Mesenchymal stem cell (in vitro differentiated cells and primary cell): ENCODE results near the gene CHD9.

Experiments used
- DNase-seq: peaks from one replicate; pipeline ENCODE4 v3.0.0-alpha.2; 2013
- H2AFZ ChIP-seq: one replicate; pipeline ENCODE4 v1.6.1; 2013; ENCODE audit warnings: low read depth, mild to moderate bottlenecking, control low read depth, inconsistent platforms, low read length, moderate library complexity
- H2AK5ac ChIP-seq: 2 replicates; pipeline ENCODE4 v1.6.1; 2013; ENCODE audit warnings: low read length, moderate library complexity, mild to moderate bottlenecking, inconsistent platforms; ENCODE audit not compliant: severe bottlenecking
- H2BK120ac ChIP-seq: one replicate; pipeline ENCODE4 v1.6.1; 2013; ENCODE audit warnings: low read depth, mild to moderate bottlenecking, inconsistent platforms, low read length, moderate library complexity
- H2BK12ac ChIP-seq, 2 experiments: one replicate each; pipeline ENCODE4 v1.6.1; 2013; ENCODE audit warnings: inconsistent platforms in 2 of 2, low read length in 2 of 2, mild to moderate bottlenecking in 2 of 2, moderate library complexity in 2 of 2, control low read depth in 1 of 2
- H2BK15ac ChIP-seq: one replicate; pipeline ENCODE4 v1.6.1; 2013; ENCODE audit warnings: mild to moderate bottlenecking, low read depth, inconsistent platforms; ENCODE audit not compliant: poor library complexity, severe bottlenecking
- H2BK5ac ChIP-seq: 2 replicates; pipeline ENCODE4 v1.6.1; 2013; ENCODE audit warnings: low read depth, mild to moderate bottlenecking, low read length, control low read depth, inconsistent platforms; ENCODE audit not compliant: poor library complexity, severe bottlenecking
- H3K14ac ChIP-seq, 2 experiments: one replicate each; pipeline ENCODE4 v1.6.1; 2013; ENCODE audit warnings: inconsistent platforms in 2 of 2, low read length in 2 of 2, control low read depth in 1 of 2, mild to moderate bottlenecking in 1 of 2, moderate library complexity in 1 of 2
- H3K18ac ChIP-seq, 2 experiments: one replicate each; pipeline ENCODE4 v1.6.1; 2013; ENCODE audit warnings: inconsistent platforms in 2 of 2, low read length in 2 of 2, control low read depth in 1 of 2, low read depth in 1 of 2, mild to moderate bottlenecking in 1 of 2
- H3K23ac ChIP-seq, 2 experiments: one replicate each; pipeline ENCODE4 v1.6.1; 2013; ENCODE audit warnings: inconsistent platforms in 2 of 2, low read length in 2 of 2, mild to moderate bottlenecking in 2 of 2, moderate library complexity in 2 of 2, control low read depth in 1 of 2
- H3K27ac ChIP-seq: 2 replicates; pipeline ENCODE4 v1.5.1; 2013; ENCODE audit warnings: mild to moderate bottlenecking, moderate library complexity, low read length, control low read depth, inconsistent platforms; ENCODE audit not compliant: poor library complexity, severe bottlenecking
- H3K27me3 ChIP-seq, 2 experiments: 2 replicates each; pipeline versions ENCODE4 v1.6.1 to v1.7.0; 2013; ENCODE audit warnings: low read length in 2 of 2, mild to moderate bottlenecking in 2 of 2, moderate library complexity in 2 of 2, control low read depth in 1 of 2, inconsistent platforms in 1 of 2; ENCODE audit not compliant: control insufficient read depth in 1 of 2, insufficient read depth in 1 of 2
- H3K36me3 ChIP-seq, 2 experiments: 2 replicates each; pipeline versions ENCODE4 v1.6.1 to v1.7.0; 2013; ENCODE audit warnings: low read length in 2 of 2, control low read depth in 1 of 2, inconsistent platforms in 1 of 2, low read depth in 1 of 2, mild to moderate bottlenecking in 1 of 2; ENCODE audit not compliant: insufficient read depth in 2 of 2, control insufficient read depth in 1 of 2
- H3K4ac ChIP-seq, 2 experiments: one replicate each; pipeline ENCODE4 v1.6.1; 2013; ENCODE audit warnings: inconsistent platforms in 2 of 2, low read length in 2 of 2, mild to moderate bottlenecking in 2 of 2, moderate library complexity in 2 of 2, control low read depth in 1 of 2, low read depth in 1 of 2
- H3K4me1 ChIP-seq: 2 replicates; pipeline ENCODE4 v1.6.1; 2013; ENCODE audit warnings: low read depth, low read length, control low read depth; ENCODE audit not compliant: control insufficient read depth, insufficient read depth
- H3K4me2 ChIP-seq: 2 replicates; pipeline ENCODE4 v1.6.1; 2013; ENCODE audit warnings: low read length, mild to moderate bottlenecking, inconsistent platforms; ENCODE audit not compliant: poor library complexity, severe bottlenecking
- H3K4me3 ChIP-seq, 2 experiments: 2 replicates each; pipeline versions ENCODE4 v1.5.1 to v1.7.0; 2013; ENCODE audit warnings: low read length in 2 of 2, mild to moderate bottlenecking in 2 of 2, control low read depth in 1 of 2, low read depth in 1 of 2; ENCODE audit not compliant: insufficient read depth in 1 of 2
- H3K79me1 ChIP-seq: replicated peaks from 2 replicates; pipeline ENCODE4 v1.6.1; 2013; ENCODE audit warnings: mild to moderate bottlenecking, control low read depth, low read length, inconsistent platforms; ENCODE audit not compliant: poor library complexity, severe bottlenecking
- H3K9ac ChIP-seq: 2 replicates; pipeline ENCODE4 v1.7.0; 2013; ENCODE audit warnings: mild to moderate bottlenecking, low read length, moderate library complexity
- H3K9me3 ChIP-seq: 2 replicates; pipeline ENCODE4 v1.7.0; 2013; ENCODE audit warnings: mild to moderate bottlenecking, low read length; ENCODE audit not compliant: control insufficient read depth
- H4K8ac ChIP-seq: one replicate; pipeline ENCODE4 v1.6.1; 2013; ENCODE audit warnings: inconsistent platforms, mild to moderate bottlenecking, low read length, moderate library complexity
- H4K91ac ChIP-seq: one replicate; pipeline ENCODE4 v1.6.1; 2013; ENCODE audit warnings: mild to moderate bottlenecking, low read length, inconsistent platforms
- WGBS: methylation state at CpG from one replicate; pipeline ENCODE4 v1.1.7; 2013; ENCODE audit warnings: mixed read lengths; 5-methylcytosine and 5-hydroxymethylcytosine counted together

CHD9 gene

DNA sequence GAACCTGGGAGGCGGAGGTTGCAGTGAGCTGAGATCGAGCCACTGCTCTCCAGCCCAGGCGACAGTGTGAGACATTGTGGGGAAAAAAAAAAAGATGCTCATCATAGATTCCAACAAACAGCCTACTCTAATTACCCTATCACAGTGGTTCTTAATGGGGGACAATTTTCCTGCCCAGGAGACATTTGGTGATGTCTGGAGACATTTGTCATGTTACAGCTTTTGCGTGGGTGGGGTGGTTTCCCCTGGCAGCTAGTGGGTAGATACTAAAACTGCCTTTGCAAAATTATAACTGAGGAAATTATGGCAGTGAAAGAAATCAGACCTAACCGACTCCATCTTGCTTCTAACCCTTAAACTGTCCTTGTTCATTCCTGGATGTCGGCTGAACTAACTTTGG lies 287.0 kb downstream of the CHD9 start:
- no peak overlapping the region for H4K8ac ChIP-seq
- H3K18ac ChIP-seq: no peak overlapping the region
- no peak for DNase-seq
- H4K91ac ChIP-seq: no peak overlapping the region
- H3K9ac ChIP-seq: no peak overlapping the region
- no peak overlapping the region for H3K14ac ChIP-seq
- no peak overlapping the region for H2BK120ac ChIP-seq
- H3K4me2 ChIP-seq: no peak overlapping the region
- no peaks in the 10 kb centered on the region for H3K4me1 ChIP-seq
- H2BK5ac ChIP-seq: no peak overlapping the region
- H2BK12ac ChIP-seq: no peak overlapping the region
- H3K4ac ChIP-seq: no peak overlapping the region
- no peaks in the 10 kb centered on the region for H3K9me3 ChIP-seq
- H2AK5ac ChIP-seq: no peak overlapping the region
- H3K23ac ChIP-seq: no peak overlapping the region
- no peaks in the 10 kb centered on the region for H3K79me1 ChIP-seq
- WGBS: 88% methylated on average over 3 of the region's 6 CpGs
- no peak overlapping the region for H2AFZ ChIP-seq
- no peak overlapping the region for H2BK15ac ChIP-seq
- no peak overlapping the region for H3K4me3 ChIP-seq
- no peak overlapping the region for H3K27ac ChIP-seq
- peaks cover 0 to 8% of the 10 kb centered on the region in 2 experiments for H3K27me3 ChIP-seq
- H3K36me3 ChIP-seq: no peaks in the 10 kb centered on the region

DNA sequence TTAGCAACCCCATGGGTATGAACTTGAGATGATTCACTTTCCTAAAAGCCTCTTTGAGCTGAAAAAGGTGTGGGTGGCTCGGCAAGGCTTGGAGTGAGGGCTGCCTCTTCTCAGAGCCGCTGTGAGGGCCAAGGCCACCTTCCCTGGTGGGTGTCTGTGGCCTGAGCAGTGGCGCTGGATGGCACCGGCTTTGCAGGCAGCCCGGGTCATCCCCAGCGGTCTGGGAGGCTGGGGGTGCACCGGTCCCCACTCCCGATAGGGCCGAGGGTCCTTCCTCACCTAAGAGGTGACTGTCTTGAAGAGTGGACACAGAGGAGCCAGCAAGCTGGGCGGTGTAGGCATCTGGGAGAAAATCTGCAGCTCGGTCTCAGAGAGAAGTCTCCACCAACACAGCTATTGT lies 300.3 kb downstream of the CHD9 start:
- no peak overlapping the region for H2BK5ac ChIP-seq
- H3K14ac ChIP-seq: no peak overlapping the region
- peaks cover 11 to 19% of the 10 kb centered on the region in 2 experiments for H3K27me3 ChIP-seq
- no peak overlapping the region for H2AK5ac ChIP-seq
- H3K18ac ChIP-seq: no peak overlapping the region
- H3K36me3 ChIP-seq: no peaks in the 10 kb centered on the region
- no peak for DNase-seq
- no peak overlapping the region for H3K4ac ChIP-seq
- no peak overlapping the region for H3K4me3 ChIP-seq
- H2BK12ac ChIP-seq: no peak overlapping the region
- no peak overlapping the region for H3K9ac ChIP-seq
- H2BK120ac ChIP-seq: no peak overlapping the region
- H3K79me1 ChIP-seq: no peaks in the 10 kb centered on the region
- no peak overlapping the region for H4K8ac ChIP-seq
- no peak overlapping the region for H3K27ac ChIP-seq
- no peak overlapping the region for H4K91ac ChIP-seq
- no peak overlapping the region for H3K23ac ChIP-seq
- 90% methylated on average over 11 of the region's 11 CpGs for WGBS
- H3K9me3 ChIP-seq: no peaks in the 10 kb centered on the region
- no peaks in the 10 kb centered on the region for H3K4me1 ChIP-seq
- H2AFZ ChIP-seq: no peak overlapping the region
- no peak overlapping the region for H2BK15ac ChIP-seq
- no peak overlapping the region for H3K4me2 ChIP-seq

DNA sequence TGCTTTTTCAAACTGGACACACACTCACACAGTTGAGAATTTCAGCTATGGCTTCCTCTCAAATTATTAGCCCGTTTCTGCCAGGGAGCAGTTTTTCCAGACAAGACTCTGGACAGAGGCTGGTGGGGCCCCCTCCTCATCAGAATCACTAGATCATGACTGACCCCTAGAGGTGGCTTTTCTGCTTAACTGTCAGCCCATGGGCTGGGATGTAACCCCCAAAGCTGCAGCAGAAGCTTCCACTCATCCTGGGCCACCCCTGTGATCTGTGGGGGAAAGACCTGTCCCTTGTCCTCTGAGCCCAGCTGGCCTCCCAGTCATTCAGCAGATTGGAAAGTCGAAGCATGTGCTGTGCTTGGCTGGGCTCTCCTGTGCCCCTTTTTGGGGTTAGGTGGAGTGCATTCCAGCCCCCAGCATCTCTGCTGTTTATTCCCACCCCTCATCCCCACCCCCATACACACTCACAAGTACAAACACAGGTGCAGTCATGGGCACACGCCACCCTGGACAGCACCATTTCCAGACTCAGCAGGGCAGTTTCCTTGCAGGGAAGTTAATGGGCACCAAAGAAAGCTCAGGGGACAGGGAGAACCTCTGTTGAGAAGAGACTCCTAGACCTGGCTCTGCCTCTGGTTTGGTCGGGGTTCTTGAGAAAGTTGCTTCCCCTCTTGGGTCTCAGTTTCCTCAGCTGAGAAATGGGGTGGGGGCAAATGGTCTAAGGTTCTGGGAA lies 301.9 kb downstream of the CHD9 start:
- Histone ChIP-seq H3K23ac (no peak overlapping the region), H3K36me3 (no peaks in the 10 kb centered on the region), H2BK12ac (no peak overlapping the region), H2BK5ac (no peak overlapping the region), H2BK120ac (no peak overlapping the region), H3K18ac (no peak overlapping the region), H3K79me1 (no peaks in the 10 kb centered on the region), H2AK5ac (no peak overlapping the region), H3K4ac (no peak overlapping the region), H4K91ac (no peak overlapping the region), H3K4me1 (no peaks in the 10 kb centered on the region), H3K9ac (no peak overlapping the region), H2AFZ (no peak overlapping the region), H2BK15ac (no peak overlapping the region), H3K27me3 (peaks cover 11 to 19% of the 10 kb centered on the region in 2 experiments), H3K4me3 (no peak overlapping the region), H3K27ac (no peak overlapping the region), H3K14ac (no peak overlapping the region), H3K4me2 (no peak overlapping the region), H3K9me3 (no peaks in the 10 kb centered on the region), H4K8ac (no peak overlapping the region)
- WGBS: 62% methylated on average over 4 of the region's 4 CpGs
- no peak for DNase-seq

DNA sequence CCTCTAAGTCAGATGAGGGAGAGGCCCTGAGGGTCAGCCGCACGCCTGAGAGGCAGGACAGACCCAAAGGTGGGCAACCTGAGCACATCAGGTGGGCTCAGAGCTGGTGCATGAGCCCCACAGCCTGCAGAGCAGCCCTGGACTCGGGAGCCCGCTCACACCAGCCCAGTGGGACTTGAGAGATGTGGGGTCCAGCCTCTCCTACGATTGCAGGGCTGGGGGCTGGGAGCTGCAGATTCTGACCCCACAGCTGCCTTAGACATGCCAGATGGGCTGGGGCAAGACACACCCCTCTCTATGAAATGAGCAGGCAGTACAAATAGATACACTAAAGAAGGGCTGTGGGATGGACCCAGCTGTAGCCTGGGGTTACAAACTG lies 302.4 kb downstream of the CHD9 start:
- Histone ChIP-seq H2BK120ac (no peak overlapping the region), H4K8ac (no peak overlapping the region), H3K14ac (no peak overlapping the region), H4K91ac (no peak overlapping the region), H2BK12ac (no peak overlapping the region), H3K9ac (no peak overlapping the region), H2BK5ac (no peak overlapping the region), H3K18ac (no peak overlapping the region), H2AK5ac (no peak overlapping the region), H3K27ac (no peak overlapping the region), H3K27me3 (peaks cover 15 to 19% of the 10 kb centered on the region in 2 experiments), H2AFZ (no peak overlapping the region), H3K4ac (no peak overlapping the region), H3K79me1 (no peaks in the 10 kb centered on the region), H3K9me3 (no peaks in the 10 kb centered on the region), H3K4me3 (no peak overlapping the region), H2BK15ac (no peak overlapping the region), H3K4me1 (no peaks in the 10 kb centered on the region), H3K36me3 (no peaks in the 10 kb centered on the region), H3K23ac (no peak overlapping the region), H3K4me2 (no peak overlapping the region)
- DNase-seq: no peak
- 63% methylated on average over 5 of the region's 5 CpGs for WGBS
